ENCODE results near the gene VWF.

Gene VWF

GRCh38 chr12:6125310-6125608 lies 789 bp upstream of the VWF start:
- H3K4me3 ChIP-seq (ENCODE audit: low read depth, low read length), result no peak overlapping the region
- DNase-seq (ENCODE audit: low read depth), result no peak
- no peak for TF ChIP-seq CTCF (IDR thresholded peaks at IDR 0.05; ENCODE audit: control insufficient read depth, extremely low read depth, insufficient read depth)

DNA sequence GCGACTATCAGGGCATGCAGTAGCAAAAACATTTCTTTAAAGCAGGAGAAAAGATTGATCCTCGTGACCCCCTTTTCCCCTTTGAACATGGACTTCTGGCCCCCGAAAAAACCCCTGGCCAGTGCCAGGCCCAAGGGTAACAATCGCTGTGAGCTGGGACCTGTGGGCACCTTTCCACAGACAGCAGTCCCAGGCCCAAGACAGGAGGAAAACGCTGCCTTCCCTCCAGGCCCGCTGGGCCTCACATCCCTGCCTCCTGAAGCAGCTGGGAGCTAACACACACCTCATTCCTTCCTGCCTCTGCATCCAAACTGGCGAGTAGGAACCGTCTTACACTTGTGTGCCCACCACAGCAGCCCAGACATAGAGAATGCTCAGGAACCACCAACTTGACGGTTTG lies 1.2 kb downstream of the VWF start:
- no peak overlapping the region for H3K4me3 ChIP-seq (ENCODE audit: low read depth, low read length)
- no peak for DNase-seq (ENCODE audit: low read depth)
- no peak for TF ChIP-seq CTCF (IDR thresholded peaks at IDR 0.05; ENCODE audit: control insufficient read depth, extremely low read depth, insufficient read depth)

DNA sequence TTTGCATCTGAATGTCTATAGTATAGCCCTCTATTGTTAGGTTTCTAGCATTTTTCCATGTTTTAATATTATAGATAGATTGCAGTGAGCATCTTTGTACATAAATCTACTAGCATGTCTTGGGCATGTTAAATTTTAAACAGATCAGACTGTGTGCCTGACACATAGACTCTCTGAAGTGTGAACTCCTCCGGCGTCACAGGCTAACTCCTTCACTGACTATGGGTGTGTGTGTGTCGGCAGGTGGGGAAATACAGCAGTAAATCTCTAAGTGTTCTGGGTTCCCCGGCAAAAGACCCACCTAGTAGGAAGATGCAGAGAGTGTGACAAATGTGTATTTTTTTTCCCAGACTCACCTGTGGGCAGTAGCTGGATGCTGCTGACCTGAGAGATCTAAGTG lies 2.3 kb downstream of the VWF start:
- no peak overlapping the region for H3K4me3 ChIP-seq (ENCODE audit: low read depth, low read length)
- TF ChIP-seq CTCF (IDR thresholded peaks at IDR 0.05; ENCODE audit: control insufficient read depth, extremely low read depth, insufficient read depth), result no peak

GRCh38 chr12:6120796-6121473 lies 3.5 kb downstream of the VWF start:
- no peak overlapping the region for H3K4me3 ChIP-seq (ENCODE audit: low read depth, low read length)
- DNase-seq (ENCODE audit: low read depth), result no peak
- TF ChIP-seq CTCF (IDR thresholded peaks at IDR 0.05; ENCODE audit: control insufficient read depth, extremely low read depth, insufficient read depth), result no peak

More for the DNA sequence above, 2.3 kb downstream of the VWF start:
- DNase-seq (ENCODE audit: low read depth), result no peak

DNA sequence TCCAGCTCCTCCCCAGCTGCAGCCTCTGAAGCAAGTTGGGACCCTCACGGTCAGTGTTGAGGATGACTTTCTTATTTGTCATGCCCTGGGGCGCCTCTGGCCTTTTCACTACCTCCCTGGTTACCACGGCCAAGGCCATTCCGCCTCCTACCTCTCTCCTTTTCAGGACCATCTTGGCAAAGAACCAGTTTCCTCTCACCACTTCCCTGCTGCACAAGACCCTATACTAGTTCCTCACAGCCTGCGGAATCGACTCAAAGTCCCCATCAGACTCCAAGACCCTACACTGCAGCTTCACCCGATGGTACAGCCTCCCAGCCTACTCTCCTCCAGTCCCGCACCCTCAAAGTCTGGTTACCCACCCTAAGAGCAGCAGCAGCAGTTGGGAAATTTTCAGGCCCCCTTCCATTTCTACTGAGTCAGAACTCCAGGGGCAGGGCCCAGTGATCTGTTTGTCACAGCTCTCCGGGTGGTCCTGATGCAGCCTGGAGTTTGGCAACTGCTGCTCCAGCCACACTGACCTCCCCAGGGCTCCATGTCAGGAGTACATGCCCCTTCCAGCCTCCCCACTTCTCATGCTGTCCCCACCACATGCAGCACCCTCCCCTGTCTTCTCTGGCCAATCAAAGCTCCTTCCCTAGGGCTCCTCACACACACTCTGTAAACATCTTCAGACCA lies 5.4 kb downstream of the VWF start:
- H3K4me3 ChIP-seq (ENCODE audit: low read depth, low read length), result no peak overlapping the region
- TF ChIP-seq CTCF (IDR thresholded peaks at IDR 0.05; ENCODE audit: control insufficient read depth, extremely low read depth, insufficient read depth), result no peak
- no peak for DNase-seq (ENCODE audit: low read depth)

DNA sequence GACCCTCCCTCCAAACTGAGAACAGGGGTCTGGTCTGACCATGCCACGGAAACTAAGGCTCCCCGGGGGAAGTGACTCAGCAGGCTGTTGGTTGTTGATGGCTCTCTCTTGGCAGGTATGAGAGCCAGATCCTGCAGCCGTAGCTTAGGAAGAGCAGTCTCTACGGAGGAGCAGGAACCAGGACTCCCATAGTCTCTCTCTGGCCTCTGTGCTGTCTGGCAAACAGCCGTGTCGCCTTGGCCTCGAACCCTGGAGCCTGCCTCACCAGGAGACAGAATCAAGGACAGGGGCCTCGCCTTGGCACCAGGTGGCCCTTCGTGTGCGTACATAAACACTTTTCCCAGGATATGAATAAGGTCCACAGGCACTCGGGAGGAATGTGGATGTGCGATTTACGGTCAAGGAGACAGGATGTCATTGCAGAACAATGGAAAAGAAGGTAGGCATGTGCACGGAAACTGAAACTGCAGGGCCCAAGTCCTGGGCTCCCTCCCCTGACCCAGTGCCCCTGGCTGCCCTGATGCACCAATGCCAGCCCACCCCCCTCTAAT lies 7.9 kb downstream of the VWF start:
- DNase-seq (ENCODE audit: low read depth), result no peak
- TF ChIP-seq CTCF (IDR thresholded peaks at IDR 0.05; ENCODE audit: control insufficient read depth, extremely low read depth, insufficient read depth), result no peak

More for the DNA sequence above, 7.9 kb downstream of the VWF start:
- no peak overlapping the region for H3K4me3 ChIP-seq (ENCODE audit: low read depth, low read length)

All from LNCaP clone FGC (cell line).